IMR-90 (cell line): ENCODE measurements around the gene SH3TC1.

Experiments
- CEBPB ChIP-seq: IDR thresholded peaks from 2 replicates; pipeline ENCODE4 v1.6.1; 2012; ENCODE audit warnings: low read depth, low read length, improper control_type of control experiment
- CTCF ChIP-seq: conservative IDR thresholded peaks from 2 replicates; pipeline ENCODE4 v1.5.1; 2012; ENCODE audit warnings: mild to moderate bottlenecking, low read depth, low read length, improper control_type of control experiment
- MXI1 ChIP-seq: IDR thresholded peaks from 2 replicates; pipeline ENCODE4 v1.6.1; 2012; ENCODE audit warnings: low read depth, mild to moderate bottlenecking, low read length, moderate library complexity, borderline replicate concordance
- POLR2A ChIP-seq: IDR thresholded peaks from 2 replicates; pipeline ENCODE4 v1.6.1; 2012; ENCODE audit warnings: mild to moderate bottlenecking, low read depth, low read length
- RAD21 ChIP-seq: IDR thresholded peaks from 2 replicates; pipeline ENCODE4 v1.6.1; 2012; ENCODE audit warnings: low read length, improper control_type of control experiment
- RFX5 ChIP-seq: IDR thresholded peaks from 2 replicates; pipeline ENCODE4 v1.8.0; 2012; ENCODE audit warnings: low read depth, mild to moderate bottlenecking, low read length, moderate library complexity
- USF2 ChIP-seq: fragments of 150-350 bp; IDR thresholded peaks from 2 replicates; pipeline ENCODE4 v1.6.1; 2017; ENCODE audit warnings: mild to moderate bottlenecking, antibody characterized with exemption, low read length, low read depth

DNA sequence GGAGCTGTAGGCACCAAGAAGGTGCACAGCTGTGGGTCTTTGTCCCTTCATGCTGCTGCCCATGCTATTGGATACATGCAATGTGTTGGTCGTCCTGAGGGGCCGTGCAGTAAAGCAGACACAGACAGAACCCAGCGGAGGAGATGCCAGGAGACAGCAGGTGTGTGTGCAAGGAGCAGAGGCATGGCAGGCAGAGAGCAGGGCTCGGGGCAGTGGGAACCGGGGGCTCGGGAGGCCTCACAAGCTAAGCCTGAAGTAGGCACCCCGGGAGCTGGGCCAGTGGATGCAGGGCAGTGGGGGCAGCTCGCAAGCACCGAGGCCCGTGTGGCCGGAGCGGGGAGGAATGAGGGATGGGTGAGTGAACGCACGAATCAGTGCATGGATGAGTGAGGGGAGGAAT, 83.7 kb downstream of the SH3TC1 start:
- TF ChIP-seq POLR2A (no peak), RAD21 (no peak), CTCF (no peak), RFX5 (no peak), USF2 (no peak), CEBPB (no peak), MXI1 (no peak)
